CD4-positive, CD25-positive, alpha-beta regulatory T cell (primary cell): ENCODE data around the gene MYO1E. TPM values are rescaled to one million over a fixed set of nuclear protein-coding genes. Genes with fewer than 3 reads are reported as not detected.

Source experiments
- ATAC-seq, 2 donors: fragments of 150-1000 bp; cut with Tn5 transposase; one replicate each; pipeline ENCODE4 v1.10.0; 2021; ENCODE audit warnings: low read depth in 2 of 2, moderate number of reproducible peaks in 2 of 2, moderate library complexity in 1 of 2
- DNase-seq, 3 donors: peaks; one replicate each; pipeline versions ENCODE4 v3.0.0 to v3.0.0-alpha.2; 2012 to 2022; ENCODE audit warnings: mixed read lengths in 1 of 3
- H3K27ac ChIP-seq: one replicate; pipeline ENCODE4 v1.7.0; 2013; ENCODE audit warnings: mild to moderate bottlenecking, low read length; ENCODE audit not compliant: insufficient read depth, poor library complexity, severe bottlenecking
- H3K27me3 ChIP-seq: one replicate; pipeline ENCODE4 v1.7.0; 2013; ENCODE audit warnings: low read length; ENCODE audit not compliant: control insufficient read depth, insufficient read depth
- H3K36me3 ChIP-seq: one replicate; pipeline ENCODE4 v1.7.0; 2013; ENCODE audit warnings: mild to moderate bottlenecking, low read length, moderate library complexity; ENCODE audit not compliant: control insufficient read depth, insufficient read depth
- H3K4me1 ChIP-seq: 2 replicates; pipeline ENCODE4 v1.7.0; 2013; ENCODE audit warnings: mild to moderate bottlenecking, low read length; ENCODE audit not compliant: insufficient read depth, control insufficient read depth, poor library complexity, severe bottlenecking
- H3K4me3 ChIP-seq: one replicate; pipeline ENCODE4 v1.7.0; 2013; ENCODE audit warnings: low read depth, mild to moderate bottlenecking, low read length, moderate library complexity
- H3K9me3 ChIP-seq, 2 experiments: 1 replicate in 1 of 2; 2 replicates in 1 of 2; pipeline ENCODE4 v1.7.0; 2013; ENCODE audit warnings: low read length in 2 of 2, mild to moderate bottlenecking in 1 of 2, moderate library complexity in 1 of 2; ENCODE audit not compliant: control insufficient read depth in 2 of 2
- H3K27ac Mint-ChIP-seq, 3 donors: one replicate each; pipeline ENCODE4 v1.8.0; 2020 to 2022; ENCODE audit warnings: mild to moderate bottlenecking in 3 of 3, mixed read lengths in 3 of 3, moderate library complexity in 2 of 3
- H3K27me3 Mint-ChIP-seq: one replicate; pipeline ENCODE4 v1.8.0; 2022; ENCODE audit warnings: mild to moderate bottlenecking, mixed read lengths
- H3K36me3 Mint-ChIP-seq: one replicate; pipeline ENCODE4 v1.8.0; 2020; ENCODE audit warnings: mixed read lengths
- H3K4me1 Mint-ChIP-seq, 4 donors: one replicate each; pipeline ENCODE4 v1.8.0; 2020 to 2022; ENCODE audit warnings: mixed read lengths in 4 of 4, mild to moderate bottlenecking in 1 of 4
- H3K4me3 Mint-ChIP-seq, 4 donors: one replicate each; pipeline ENCODE4 v1.8.0; 2020 to 2022; ENCODE audit warnings: mild to moderate bottlenecking in 4 of 4, mixed read lengths in 4 of 4, moderate library complexity in 3 of 4
- H3K9me3 Mint-ChIP-seq, 7 donors: one replicate each; pipeline ENCODE4 v1.8.0; 2020 to 2022; ENCODE audit warnings: mixed read lengths in 7 of 7, mild to moderate bottlenecking in 3 of 7, moderate library complexity in 2 of 7
- polyA plus RNA-seq, 4 donors: library from polyadenylated mRNA; unstranded; fragments of 300-500 nt; fragmentation: Illumina TruSeq; gene quantifications; one replicate each; pipeline ENCODE4 v1.2.3, GENCODE V29; 2021
- total RNA-seq: library from RNA; stranded (reverse); gene quantifications from one replicate; pipeline ENCODE4 v1.2.3, GENCODE V29; 2022

MYO1E gene
- total and polyA plus RNA-seq, 5 donors from 2014 or later = 0.14 to 1.6 (median 0.75) TPM

DNA sequence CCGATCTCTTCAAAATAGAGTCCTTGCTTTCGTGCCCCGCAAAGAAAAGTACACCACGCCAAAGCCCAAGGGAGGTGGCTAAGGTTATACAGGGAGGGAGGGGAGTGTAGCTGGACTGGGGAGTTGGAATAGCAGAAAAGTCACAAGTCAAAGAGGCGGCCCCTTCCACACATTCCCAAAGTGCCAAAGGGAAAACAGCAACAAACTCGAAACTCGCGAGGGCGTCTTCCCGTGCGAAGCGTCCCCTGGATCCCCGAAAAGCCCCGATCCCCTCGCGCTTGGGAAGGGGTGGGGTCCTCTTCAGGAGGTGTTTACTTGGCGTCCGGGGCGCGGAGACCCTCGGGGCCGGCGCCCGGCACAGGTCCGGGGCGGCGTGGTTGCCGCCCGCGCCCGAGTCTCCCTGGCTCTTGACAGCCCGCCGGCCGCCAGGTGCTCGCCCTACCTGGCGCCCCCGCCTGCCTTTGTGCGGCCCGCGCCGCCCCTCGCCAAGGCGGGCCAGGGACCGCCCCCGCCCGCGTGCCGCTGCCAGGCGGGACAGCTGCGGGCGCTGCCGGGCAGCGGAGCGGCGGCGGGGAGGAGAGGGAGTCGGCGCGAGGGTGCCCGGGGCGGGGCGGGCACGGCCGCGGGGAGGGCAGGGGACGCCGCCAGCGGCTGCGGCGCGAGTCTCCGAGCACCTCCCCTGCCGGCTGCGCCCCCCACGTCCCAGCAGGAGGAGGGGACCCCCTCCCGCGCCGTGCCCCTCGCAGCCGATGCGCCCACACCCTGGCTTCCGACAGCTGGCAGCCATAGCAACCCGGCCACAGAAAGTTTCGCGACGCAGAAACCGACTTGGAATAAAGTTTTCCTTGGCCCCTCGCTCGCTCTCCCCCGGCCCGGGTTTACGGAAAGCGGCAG lies 966 bp downstream of the MYO1E start:
- H3K27me3 Mint-ChIP-seq = peaks cover 64% of the 10 kb centered on the region
- ATAC-seq (peak; percentile 25 to 35), DNase-seq (no peak)
- peaks cover 0 to 2% (median 0%) of the 10 kb centered on the region in 7 donors for H3K9me3 Mint-ChIP-seq
- H3K36me3 Mint-ChIP-seq = no peaks in the 10 kb centered on the region
- H3K4me3 Mint-ChIP-seq = peak overlapping the region; percentile 68 to 93 (median 90)
- H3K27me3 ChIP-seq = peaks cover 24% of the 10 kb centered on the region
- peak overlapping the region; percentile 40 for H3K4me3 ChIP-seq
- H3K27ac ChIP-seq = no peak overlapping the region
- peak overlapping the region in 1 of 3 donors; percentile 83 for H3K27ac Mint-ChIP-seq
- no peaks in the 10 kb centered on the region for H3K9me3 ChIP-seq
- H3K36me3 ChIP-seq = no peaks in the 10 kb centered on the region
- H3K4me1 ChIP-seq = peaks cover 21% of the 10 kb centered on the region
- H3K4me1 Mint-ChIP-seq = peaks cover 5 to 21% (median 14%) of the 10 kb centered on the region in 4 donors

DNA sequence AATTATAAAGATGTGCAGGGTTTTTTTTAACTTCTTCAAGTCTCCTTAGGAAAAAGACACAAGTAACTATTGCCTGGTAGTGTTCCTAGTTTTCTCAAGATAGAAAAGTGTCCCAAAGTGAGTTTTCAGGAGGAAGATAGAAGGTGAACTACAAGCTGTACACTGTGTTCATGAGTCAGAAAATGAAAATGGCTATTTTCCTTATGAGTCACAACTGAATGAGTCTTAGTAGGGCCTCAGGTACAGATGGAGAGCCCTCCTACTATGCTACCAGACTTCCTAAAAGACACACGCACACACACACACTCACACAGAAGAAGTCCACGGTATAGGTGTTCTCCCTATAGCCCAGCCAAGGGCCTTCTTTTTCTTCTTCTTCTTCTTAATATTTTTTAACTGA lies 3.1 kb downstream of the MYO1E start:
- H3K36me3 ChIP-seq = no peaks in the 10 kb centered on the region
- peaks cover 22% of the 10 kb centered on the region for H3K27me3 ChIP-seq
- peaks cover 21% of the 10 kb centered on the region for H3K4me1 ChIP-seq
- Mint-ChIP-seq H3K4me3 (peak overlapping the region in 1 of 4 donors; percentile 75), H3K27ac (no peak overlapping the region), H3K9me3 (peaks cover 0 to 2% (median 0%) of the 10 kb centered on the region in 7 donors), H3K27me3 (peaks cover 63% of the 10 kb centered on the region), H3K36me3 (no peaks in the 10 kb centered on the region), H3K4me1 (peaks cover 5 to 21% (median 14%) of the 10 kb centered on the region in 4 donors)
- no peak overlapping the region for H3K4me3 ChIP-seq
- no peak overlapping the region for H3K27ac ChIP-seq
- no peak for ATAC-seq
- H3K9me3 ChIP-seq = no peaks in the 10 kb centered on the region
- no peak for DNase-seq

DNA sequence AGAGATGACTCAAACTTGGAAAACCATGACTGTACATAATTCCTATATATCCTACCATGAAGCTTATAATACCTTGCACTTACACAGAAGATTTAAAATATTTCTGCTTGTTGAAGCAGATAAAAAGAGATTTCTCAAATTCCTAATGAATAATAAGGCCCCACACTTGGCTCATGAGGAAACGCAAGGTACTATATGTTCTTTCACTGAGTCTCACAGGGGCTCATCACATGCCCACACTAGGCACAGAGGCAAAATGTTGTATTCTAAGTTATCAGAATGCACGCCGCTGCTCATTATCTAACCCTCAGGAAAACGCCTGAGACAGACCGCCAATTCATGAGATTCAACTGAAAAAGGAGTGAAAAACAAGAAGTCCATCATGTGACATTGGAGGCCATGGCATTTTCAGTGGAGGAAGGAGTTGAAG lies 5.6 kb downstream of the MYO1E start:
- DNase-seq (no peak), ATAC-seq (no peak)
- Mint-ChIP-seq H3K36me3 (no peaks in the 10 kb centered on the region), H3K27ac (no peak overlapping the region), H3K4me3 (no peak overlapping the region), H3K27me3 (peaks cover 50% of the 10 kb centered on the region), H3K9me3 (peaks cover 0 to 2% (median 0%) of the 10 kb centered on the region in 7 donors), H3K4me1 (peaks cover 0 to 10% (median 6%) of the 10 kb centered on the region in 4 donors)
- Histone ChIP-seq H3K4me1 (peaks cover 8% of the 10 kb centered on the region), H3K27ac (no peak overlapping the region), H3K36me3 (no peaks in the 10 kb centered on the region), H3K27me3 (peaks cover 14% of the 10 kb centered on the region), H3K9me3 (no peaks in the 10 kb centered on the region), H3K4me3 (no peak overlapping the region)

DNA sequence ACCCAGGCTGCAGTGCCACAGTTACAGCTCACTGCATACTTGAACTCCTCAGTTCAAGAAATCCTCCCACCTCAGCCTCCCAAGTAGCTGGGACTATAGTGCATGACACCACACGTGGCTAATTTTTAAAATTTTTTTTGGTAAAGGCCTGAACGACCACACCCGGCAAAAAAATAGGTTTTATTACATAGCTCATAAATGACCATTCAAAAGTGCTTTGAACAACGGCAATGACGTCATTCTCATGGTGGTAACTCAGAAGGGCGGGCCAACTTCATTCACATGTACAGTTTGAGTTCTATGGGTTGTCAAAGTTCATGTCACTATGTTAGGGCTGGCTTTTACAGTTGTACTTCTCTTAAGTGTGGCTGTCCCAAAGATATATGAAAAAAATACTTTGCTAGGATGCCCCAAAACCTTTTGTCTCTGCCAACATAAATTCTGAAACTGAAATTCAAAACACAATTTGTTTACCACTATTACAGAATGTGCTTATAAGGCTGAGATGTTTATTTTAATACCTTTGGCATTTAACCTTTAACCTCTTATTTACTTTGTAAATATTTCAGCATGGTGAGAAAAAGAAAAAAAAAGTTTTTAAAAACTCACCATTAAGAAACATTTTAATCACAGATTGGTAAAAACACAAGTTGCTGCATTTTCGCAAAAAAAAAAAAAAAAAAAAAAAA lies 6.2 kb downstream of the MYO1E start:
- Mint-ChIP-seq H3K36me3 (no peaks in the 10 kb centered on the region), H3K27ac (no peak overlapping the region), H3K27me3 (peaks cover 49% of the 10 kb centered on the region), H3K4me1 (peaks cover 0 to 9% (median 6%) of the 10 kb centered on the region in 4 donors), H3K9me3 (peaks cover 0 to 2% (median 0%) of the 10 kb centered on the region in 7 donors), H3K4me3 (no peak overlapping the region)
- H3K27me3 ChIP-seq = peaks cover 14% of the 10 kb centered on the region
- H3K4me1 ChIP-seq = peaks cover 3% of the 10 kb centered on the region
- no peaks in the 10 kb centered on the region for H3K36me3 ChIP-seq
- H3K4me3 ChIP-seq = no peak overlapping the region
- no peaks in the 10 kb centered on the region for H3K9me3 ChIP-seq
- DNase-seq (no peak), ATAC-seq (no peak)
- H3K27ac ChIP-seq = no peak overlapping the region

DNA sequence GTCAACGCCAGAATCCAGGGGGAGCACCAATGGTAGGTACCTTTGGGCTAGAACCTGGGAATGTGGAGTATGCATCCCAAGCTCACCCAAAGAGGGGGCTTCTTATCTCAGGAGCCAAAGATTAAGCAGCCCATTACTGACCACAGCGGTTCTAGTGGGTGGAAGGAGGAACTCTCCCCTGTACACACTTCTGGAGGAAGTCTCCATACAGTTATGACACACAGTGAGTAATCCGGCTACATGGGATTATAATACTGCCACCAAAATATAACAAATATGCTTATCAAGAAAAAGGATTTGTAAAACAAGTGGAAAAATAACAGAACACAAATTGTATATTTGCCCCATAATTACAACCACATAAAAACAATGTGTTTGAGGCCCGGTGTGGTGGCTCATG lies 8.4 kb downstream of the MYO1E start:
- Histone ChIP-seq H3K9me3 (no peaks in the 10 kb centered on the region), H3K36me3 (no peaks in the 10 kb centered on the region), H3K27ac (no peak overlapping the region), H3K27me3 (peaks cover 7% of the 10 kb centered on the region), H3K4me1 (no peaks in the 10 kb centered on the region), H3K4me3 (no peak overlapping the region)
- Mint-ChIP-seq H3K27me3 (peaks cover 32% of the 10 kb centered on the region), H3K4me3 (no peak overlapping the region), H3K27ac (no peak overlapping the region), H3K36me3 (no peaks in the 10 kb centered on the region), H3K9me3 (no peaks in the 10 kb centered on the region), H3K4me1 (no peaks in the 10 kb centered on the region)
- ATAC-seq (no peak), DNase-seq (no peak)

DNA sequence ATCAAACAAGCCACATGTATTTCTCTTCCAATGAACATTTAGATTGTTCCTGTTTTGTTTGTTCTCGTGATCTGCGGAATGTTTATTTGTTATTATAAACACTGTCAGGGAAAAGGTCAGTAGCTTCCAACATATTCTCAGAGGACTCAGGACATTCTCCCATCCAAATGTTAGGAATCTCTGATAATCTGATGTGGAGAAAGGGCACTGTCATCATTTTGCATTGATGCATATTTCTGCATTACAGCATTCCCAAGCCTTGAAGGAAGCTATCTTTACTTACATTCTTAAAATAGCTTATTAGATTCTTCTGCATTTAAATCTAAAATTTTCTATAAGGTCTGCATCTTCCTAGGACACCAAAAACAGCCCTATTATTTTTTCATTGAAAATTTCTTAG lies 10.3 kb downstream of the MYO1E start:
- Mint-ChIP-seq H3K4me3 (no peak overlapping the region), H3K27ac (no peak overlapping the region), H3K27me3 (peaks cover 23% of the 10 kb centered on the region), H3K4me1 (no peaks in the 10 kb centered on the region), H3K36me3 (no peaks in the 10 kb centered on the region), H3K9me3 (peaks cover 0 to 3% (median 0%) of the 10 kb centered on the region in 7 donors)
- H3K4me1 ChIP-seq = no peaks in the 10 kb centered on the region
- H3K27me3 ChIP-seq = peaks cover 7% of the 10 kb centered on the region
- H3K27ac ChIP-seq = no peak overlapping the region
- H3K4me3 ChIP-seq = no peak overlapping the region
- no peaks in the 10 kb centered on the region for H3K9me3 ChIP-seq
- DNase-seq (no peak), ATAC-seq (no peak)
- no peaks in the 10 kb centered on the region for H3K36me3 ChIP-seq

DNA sequence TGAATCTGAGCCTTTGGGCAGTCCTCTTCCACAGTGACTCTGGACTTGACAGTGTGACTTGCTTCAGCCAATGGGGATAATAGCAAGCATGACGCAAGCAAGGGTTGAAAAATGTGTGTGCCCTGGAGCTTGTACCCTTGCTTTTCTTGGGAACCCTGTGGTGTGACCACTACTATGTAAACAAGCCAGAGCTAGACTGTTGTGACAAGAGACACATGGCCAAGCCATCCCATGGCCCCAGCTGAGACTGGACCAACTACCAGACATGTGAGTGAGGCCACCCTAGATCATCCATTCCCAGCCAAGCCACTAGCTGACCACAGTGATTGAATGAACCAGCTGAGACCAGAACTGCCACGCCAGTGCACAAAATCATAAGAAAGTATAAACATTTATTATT lies 11.8 kb downstream of the MYO1E start:
- Mint-ChIP-seq H3K27me3 (peaks cover 23% of the 10 kb centered on the region), H3K9me3 (peaks cover 0 to 3% (median 0%) of the 10 kb centered on the region in 7 donors), H3K4me3 (no peak overlapping the region), H3K36me3 (no peaks in the 10 kb centered on the region), H3K4me1 (no peaks in the 10 kb centered on the region), H3K27ac (no peak overlapping the region)
- DNase-seq = no peak
- Histone ChIP-seq H3K9me3 (no peaks in the 10 kb centered on the region), H3K27me3 (peaks cover 7% of the 10 kb centered on the region), H3K36me3 (no peaks in the 10 kb centered on the region), H3K4me1 (no peaks in the 10 kb centered on the region), H3K27ac (no peak overlapping the region), H3K4me3 (no peak overlapping the region)
- no peak for ATAC-seq
